H1 (cell line): ENCODE measurements around the gene GAK. TPM values are rescaled to one million over a fixed set of nuclear protein-coding genes. Genes with fewer than 3 reads are reported as not detected.

ENCODE experiments used
- CBX5 ChIP-seq: fragments of 300-800, 300-1000 bp; sonication (generic); IDR thresholded peaks from 2 replicates; pipeline ENCODE4 v1.7.1; 2016; ENCODE audit warnings: antibody characterized with exemption, low read length, low read depth
- CHD7 ChIP-seq: fragments of 300-600 bp; sonication (generic); IDR thresholded peaks from 2 replicates; pipeline ENCODE4 v1.7.1; 2012; ENCODE audit warnings: low read length, moderate library complexity, mild to moderate bottlenecking, inconsistent platforms; ENCODE audit not compliant: insufficient replicate concordance
- MAFK ChIP-seq: IDR thresholded peaks from 2 replicates; pipeline ENCODE4 v1.6.1; 2012; ENCODE audit warnings: low read depth, mild to moderate bottlenecking, improper control_type of control experiment, low read length
- NANOG ChIP-seq: IDR thresholded peaks from 2 replicates; pipeline ENCODE4 v1.6.1; 2011; ENCODE audit warnings: low read length, low read depth, mild to moderate bottlenecking, inconsistent platforms; ENCODE audit not compliant: insufficient read depth, poor library complexity, severe bottlenecking
- TAF1 ChIP-seq: IDR thresholded peaks from 2 replicates; pipeline ENCODE4 v1.6.1; 2011; ENCODE audit warnings: mild to moderate bottlenecking, low read depth, low read length
- YY1 ChIP-seq: IDR thresholded peaks from 2 replicates; pipeline ENCODE4 v1.6.1; 2011; ENCODE audit warnings: low read depth, mild to moderate bottlenecking, low read length
- polyA plus RNA-seq, 7 experiments: library from polyadenylated mRNA; depleted of rRNA in 3 of 7; stranded (reverse) in 5 of 7; unstranded in 2 of 7; fragments of >200 nt in 5 of 7; fragments of 200-250 nt in 2 of 7; gene quantifications; 1 replicate in 5 of 7; 2 replicates in 1 of 7; 4 replicates in 1 of 7; pipeline versions ENCODE4 v1.2.1 to v1.2.3, GENCODE V29; 2011 to 2013; ENCODE audit warnings: missing spikeins in 2 of 7, mixed read lengths in 2 of 7
- total RNA-seq: library from RNA; stranded (reverse); fragmentation: NEBNext Ultra II Directional; extraction: Animal tissue kit (Norgen Biotek cat#: 25700); gene quantifications from 2 replicates; pipeline ENCODE4 v1.2.1, GENCODE V29; 2021

The GAK gene
- total and polyA plus RNA-seq, 2 of the 8 experiments (the other 6 are each of a cell fraction or from before 2014, with no cell fraction given): 31.5 to 70.8 TPM

- TF ChIP-seq CHD7 (no peak), NANOG (no peak), CBX5 (no peak), YY1 (no peak), TAF1 (no peak), MAFK (no peak)
Observed at GRCh38 chr4:946103-946450, 14.0 kb upstream of the GAK start (continued).
